Cardiac fibroblast (primary cell): ENCODE measurements around the gene RAB5B.
"Not testable (repeated sequence)": the region's sequence is repeated elsewhere in the genome, so short reads cannot be mapped to it uniquely, and the experiment has no call there.

Source experiments
- DNase-seq, 2 donors: peaks; one replicate each; pipeline versions ENCODE4 v3.0.0 to v3.0.0-alpha.2; 2010; ENCODE audit warnings: low read depth in 2 of 2
- H3K4me3 ChIP-seq, 2 donors: replicated peaks in 1 of 2; 1 replicate in 1 of 2; 2 replicates in 1 of 2; pipeline ENCODE4 v1.5.1; 2011; ENCODE audit warnings: low read depth in 2 of 2, low read length in 2 of 2, mild to moderate bottlenecking in 2 of 2, moderate library complexity in 1 of 2
- CTCF ChIP-seq: IDR thresholded peaks from one replicate; pipeline ENCODE4 v1.5.1; 2011; ENCODE audit warnings: low read depth, mild to moderate bottlenecking, low read length, inconsistent platforms

RAB5B gene

GRCh38 chr12:55972042-55972441, 1.8 kb upstream of the RAB5B start:
- peak; percentile 75 to 89 for DNase-seq
- H3K4me3 ChIP-seq = peak overlapping the region in 1 of 2 donors; percentile 27
- TF ChIP-seq CTCF = no peak

- no peak for DNase-seq
- TF ChIP-seq CTCF = no peak
- H3K4me3 ChIP-seq = peak overlapping the region; percentile 61 to 69
Observed at GRCh38 chr12:55972456-55972855, 1.4 kb upstream of the RAB5B start.

- peak overlapping the region; percentile 61 to 69 for H3K4me3 ChIP-seq
Observed at GRCh38 chr12:55972911-55973598, 823 bp upstream of the RAB5B start.

GRCh38 chr12:55974308-55974730, 441 bp downstream of the RAB5B start:
- no peak for TF ChIP-seq CTCF
- peak overlapping the region; percentile 97 for H3K4me3 ChIP-seq
- peak; percentile 58 to 59 for DNase-seq

More at GRCh38 chr12:55972911-55973598, 823 bp upstream of the RAB5B start:
- peak in 1 of 2 donors; percentile 66 for DNase-seq
- TF ChIP-seq CTCF = no peak

GRCh38 chr12:55978393-55978792, 4.5 kb downstream of the RAB5B start:
- DNase-seq = no peak
- no peak overlapping the region for H3K4me3 ChIP-seq
- no peak for TF ChIP-seq CTCF

GRCh38 chr12:55979069-55979468, 5.2 kb downstream of the RAB5B start:
- H3K4me3 ChIP-seq = no peak overlapping the region
- no peak for TF ChIP-seq CTCF

GRCh38 chr12:55981882-55982281, 8.0 kb downstream of the RAB5B start:
- not testable (repeated sequence) for H3K4me3 ChIP-seq
- peak in 1 of 2 donors; percentile 36 for DNase-seq

More at GRCh38 chr12:55979069-55979468, 5.2 kb downstream of the RAB5B start:
- DNase-seq = no peak
